GM18502 (cell line): ENCODE measurements around the gene CHRM5.
A peak's percentile ranks its signal among the peaks of the same experiment; 100 is the strongest.
"Not testable (repeated sequence)": the region's sequence is repeated elsewhere in the genome, so short reads cannot be mapped to it uniquely, and the experiment has no call there.

Experiments
- ATAC-seq: cut with Tn5 transposase; IDR thresholded peaks from one replicate; pipeline ENCODE4 v1.9.1; 2021; ENCODE audit warnings: mild to moderate bottlenecking; ENCODE audit not compliant: unreplicated experiment, poor library complexity

CHRM5 gene

DNA sequence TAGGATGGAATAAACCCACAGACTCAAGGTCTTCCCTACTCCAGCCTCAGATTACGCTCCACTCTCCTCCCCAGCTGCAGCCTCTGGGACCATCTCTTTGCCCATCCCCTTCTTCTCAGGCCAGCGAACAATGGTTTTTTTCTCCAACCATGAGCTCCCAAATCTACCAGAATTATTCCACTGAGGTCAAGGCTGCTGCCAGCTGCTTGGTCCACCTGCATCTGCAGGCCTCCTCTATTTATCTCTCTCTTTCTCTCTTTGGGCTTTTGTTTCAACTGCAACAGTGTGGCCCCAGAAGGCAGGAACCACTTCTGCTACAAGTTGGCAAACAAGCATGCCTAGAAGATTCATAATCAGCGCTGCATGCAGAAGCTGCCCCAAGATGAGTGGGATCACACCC is 19.1 kb downstream of the CHRM5 start:
- no peak for ATAC-seq

DNA sequence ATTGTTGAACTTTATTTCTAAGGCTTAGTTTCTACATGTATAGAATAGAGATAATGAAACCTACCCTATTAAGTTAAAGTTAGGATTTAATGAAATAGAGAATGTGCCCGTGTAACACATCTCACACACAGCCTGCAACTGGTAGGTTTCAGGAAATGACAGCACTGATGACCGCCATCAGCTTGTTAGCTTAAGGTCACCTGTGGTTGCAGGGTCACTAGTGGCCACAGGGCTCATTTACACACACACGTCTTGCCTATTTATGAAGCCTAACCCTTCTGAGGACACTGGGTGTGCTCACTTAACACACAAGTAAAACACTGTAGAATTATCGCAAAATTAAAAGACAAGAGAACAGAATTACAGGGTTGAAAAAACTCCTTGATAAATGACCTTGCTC is 20.1 kb downstream of the CHRM5 start:
- no peak for ATAC-seq

DNA sequence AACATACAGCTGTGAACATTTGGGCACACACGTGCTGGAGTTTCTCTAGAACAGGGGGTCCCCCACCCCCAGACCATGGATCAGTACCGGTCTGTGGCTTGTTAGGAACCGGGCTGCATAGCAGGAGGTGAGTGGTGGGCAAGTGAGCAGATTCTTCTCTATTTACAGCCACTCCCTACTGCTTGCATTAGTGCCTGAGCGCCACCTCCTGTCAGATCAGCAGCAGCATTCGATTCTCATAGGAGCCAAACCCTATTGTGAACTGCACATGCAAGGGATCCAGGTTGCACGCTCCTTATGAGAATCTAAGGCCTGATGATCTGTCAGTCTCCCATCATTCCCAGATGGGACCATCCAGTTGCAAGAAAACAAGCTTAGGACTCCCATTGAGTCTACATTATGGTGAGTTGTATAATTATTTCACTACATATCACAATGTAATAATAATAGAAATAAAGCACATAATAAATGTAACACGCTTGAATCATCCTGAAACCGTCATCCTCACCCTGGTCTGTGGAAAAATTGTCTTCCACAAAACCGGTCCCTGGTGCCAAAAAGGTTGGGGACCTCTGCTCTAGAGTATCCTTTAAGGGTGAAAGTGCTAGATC is 25.8 kb downstream of the CHRM5 start:
- ATAC-seq: no peak

DNA sequence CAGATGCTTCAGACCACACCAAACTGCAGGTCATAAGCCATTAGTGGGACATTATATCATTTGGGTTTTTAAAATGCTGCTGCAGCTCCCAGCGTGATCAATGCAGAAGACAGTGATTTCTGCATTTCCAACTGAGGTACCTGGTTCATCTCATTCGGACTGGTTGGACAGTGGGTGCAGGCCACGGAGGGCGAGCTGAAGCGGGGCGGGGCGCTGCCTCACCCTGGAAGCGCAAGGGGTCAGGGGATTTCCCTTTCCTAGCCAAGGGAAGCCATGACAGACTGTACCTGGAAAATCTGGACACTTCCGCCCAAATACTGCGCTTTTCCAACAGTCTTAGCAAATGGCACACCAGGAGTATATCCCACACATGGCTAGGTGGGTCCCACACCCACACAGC is 27.4 kb downstream of the CHRM5 start:
- not testable (repeated sequence) for ATAC-seq

DNA sequence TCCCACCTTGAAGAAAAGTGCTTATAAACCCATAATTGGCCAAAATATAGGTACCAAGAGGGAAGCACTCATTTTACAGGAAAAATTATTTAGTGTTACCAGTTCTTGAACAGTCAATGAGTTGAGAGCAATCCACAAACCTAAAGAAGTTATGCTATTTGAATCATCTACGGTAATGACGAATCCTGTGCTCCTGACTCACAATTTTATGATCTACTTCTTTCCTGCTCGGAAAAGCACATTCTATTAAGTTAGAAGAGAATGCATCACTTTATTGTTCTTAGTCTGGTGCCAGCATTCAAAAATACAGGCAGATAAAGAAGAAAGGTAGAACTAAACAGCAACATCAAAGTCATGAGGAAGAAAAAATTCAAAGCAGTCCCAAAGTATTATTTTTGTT is 33.2 kb downstream of the CHRM5 start:
- ATAC-seq: no peak

DNA sequence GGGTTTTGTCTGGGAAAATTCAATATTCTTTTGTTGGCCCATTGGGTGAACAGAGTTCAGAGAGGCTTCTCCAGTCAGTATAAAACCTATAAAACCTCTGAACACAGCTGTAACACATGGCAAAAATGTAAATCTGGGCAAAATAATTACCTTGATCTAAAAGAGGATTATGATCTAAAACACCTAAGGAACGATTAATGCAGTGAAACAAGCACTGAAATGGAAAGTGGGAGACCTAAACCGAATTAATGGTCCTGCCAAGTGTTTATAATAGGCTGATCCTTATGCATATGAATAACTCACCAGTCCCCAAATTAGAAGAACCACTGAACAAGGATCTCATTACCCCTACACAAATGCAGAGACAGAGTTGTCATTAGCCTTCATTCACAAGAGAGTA is 38.1 kb downstream of the CHRM5 start:
- ATAC-seq: no peak

DNA sequence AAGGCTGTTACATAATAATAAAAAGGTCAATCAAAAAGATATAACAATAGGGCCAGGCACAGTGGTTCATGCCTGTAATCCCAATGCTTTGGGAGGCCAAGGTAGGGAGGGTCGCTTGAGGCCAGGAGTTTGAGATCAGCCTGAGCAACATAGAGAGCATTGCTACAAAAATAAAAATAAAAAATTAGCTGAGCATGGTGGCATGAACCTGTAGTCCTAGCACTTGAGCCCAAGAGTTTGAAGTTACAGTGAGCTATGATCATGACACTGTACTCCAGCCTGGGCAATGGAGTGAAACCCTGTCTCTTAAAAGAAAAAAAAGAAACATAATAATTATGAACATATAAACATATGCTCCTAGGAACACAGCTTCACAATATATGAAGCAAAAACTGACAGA is 41.4 kb downstream of the CHRM5 start:
- no peak for ATAC-seq

DNA sequence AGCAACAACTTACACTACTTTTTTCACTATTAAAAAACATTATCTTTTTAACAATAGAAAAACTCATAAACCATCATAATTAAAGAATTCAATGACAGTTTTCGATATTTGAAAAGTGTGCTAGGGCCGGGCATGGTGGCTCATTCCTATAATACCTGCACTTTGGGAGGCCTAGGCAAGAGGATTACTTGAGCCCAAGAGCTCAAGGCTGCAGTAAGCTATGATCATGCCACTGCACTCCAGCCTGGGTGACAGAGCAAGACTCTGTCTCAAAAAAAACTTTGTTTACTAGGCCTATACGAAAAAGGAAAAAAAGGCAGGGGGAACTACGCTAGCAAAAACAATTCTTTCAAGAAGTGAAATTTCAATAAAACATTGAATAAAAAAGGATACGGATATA is 42.6 kb downstream of the CHRM5 start:
- no peak for ATAC-seq

DNA sequence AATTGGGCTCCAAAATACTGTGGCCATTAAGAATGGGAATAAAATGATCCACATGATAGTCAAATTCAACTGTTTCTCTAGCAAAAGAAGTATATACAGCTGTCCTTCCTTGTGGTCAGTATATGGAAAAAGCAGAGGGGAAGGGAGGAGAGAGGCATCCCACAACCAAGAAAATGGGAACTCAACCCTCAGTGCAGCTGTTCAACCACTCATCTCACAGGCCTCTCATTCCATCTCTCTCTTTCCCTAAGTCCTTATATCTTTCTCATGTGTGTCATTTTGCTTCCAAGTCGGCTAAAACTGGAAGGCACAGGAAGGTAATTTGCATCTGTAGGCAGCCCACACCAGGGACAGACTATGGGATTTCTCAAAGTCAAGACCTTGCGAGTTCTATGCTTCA is 43.2 kb downstream of the CHRM5 start:
- no peak for ATAC-seq

DNA sequence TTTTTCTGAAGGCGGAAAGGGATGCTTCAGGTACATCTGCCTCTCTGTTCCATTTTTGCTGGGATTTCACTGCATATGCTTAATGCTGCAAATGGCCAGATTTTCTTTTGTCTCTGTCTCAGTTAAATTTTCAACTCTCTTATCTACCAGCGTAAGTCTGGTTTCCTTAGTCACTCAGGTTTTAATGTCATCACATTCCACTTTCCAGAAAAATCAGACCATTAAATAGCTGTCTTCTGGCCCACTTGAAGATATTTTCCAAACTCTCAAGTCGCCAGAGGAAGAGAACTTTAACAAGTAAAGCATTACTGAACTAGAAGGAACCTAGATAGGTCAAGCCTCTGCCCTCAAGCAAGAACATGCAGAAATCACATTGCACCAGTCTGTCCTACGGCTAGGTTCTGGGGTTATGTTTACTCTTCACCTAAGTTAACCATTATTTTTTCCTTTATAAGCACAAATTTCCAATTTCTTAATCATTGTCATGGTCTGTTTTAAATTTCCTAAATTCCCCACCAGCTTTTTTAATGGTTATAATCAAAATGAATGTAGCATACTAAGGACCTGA is 44.2 kb downstream of the CHRM5 start:
- ATAC-seq: no peak

DNA sequence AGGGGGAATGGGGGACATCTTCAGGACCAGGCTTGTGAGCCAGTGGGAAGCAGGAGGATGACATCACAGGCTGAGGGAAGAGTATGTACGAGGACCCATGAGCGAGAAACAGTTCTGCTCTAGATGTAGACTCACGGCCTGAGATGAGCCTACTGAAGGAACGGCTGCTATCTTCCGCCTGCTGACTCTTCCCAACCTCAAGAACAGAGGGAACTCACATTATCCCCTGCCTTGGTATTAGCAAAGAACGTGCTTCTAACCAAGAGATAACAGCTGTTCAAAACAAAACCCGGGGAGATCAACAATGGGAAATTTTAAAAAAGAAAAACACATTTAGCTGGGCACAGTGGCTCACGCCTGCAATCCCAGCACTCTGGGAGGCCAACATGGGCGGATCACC is 45.4 kb downstream of the CHRM5 start:
- ATAC-seq: no peak

DNA sequence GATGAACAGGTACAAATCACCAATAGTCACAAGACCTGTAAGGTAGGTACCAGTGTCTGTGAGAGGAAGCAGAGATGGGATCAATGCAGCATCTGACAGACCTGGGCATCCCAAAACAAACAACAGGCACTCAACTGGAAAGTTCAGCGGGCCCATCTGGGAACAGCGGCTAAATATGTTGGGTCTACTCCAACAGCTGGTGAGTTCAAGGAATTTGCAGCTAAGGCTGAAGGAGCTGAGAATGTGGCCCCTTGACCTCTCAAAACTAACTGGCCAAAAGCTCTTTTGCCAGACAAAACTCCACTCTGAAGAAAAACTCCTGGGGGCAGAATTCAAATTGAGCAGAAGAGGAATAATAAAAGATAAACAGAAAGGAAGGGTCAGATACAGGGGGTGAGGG is 46.3 kb downstream of the CHRM5 start:
- no peak for ATAC-seq

DNA sequence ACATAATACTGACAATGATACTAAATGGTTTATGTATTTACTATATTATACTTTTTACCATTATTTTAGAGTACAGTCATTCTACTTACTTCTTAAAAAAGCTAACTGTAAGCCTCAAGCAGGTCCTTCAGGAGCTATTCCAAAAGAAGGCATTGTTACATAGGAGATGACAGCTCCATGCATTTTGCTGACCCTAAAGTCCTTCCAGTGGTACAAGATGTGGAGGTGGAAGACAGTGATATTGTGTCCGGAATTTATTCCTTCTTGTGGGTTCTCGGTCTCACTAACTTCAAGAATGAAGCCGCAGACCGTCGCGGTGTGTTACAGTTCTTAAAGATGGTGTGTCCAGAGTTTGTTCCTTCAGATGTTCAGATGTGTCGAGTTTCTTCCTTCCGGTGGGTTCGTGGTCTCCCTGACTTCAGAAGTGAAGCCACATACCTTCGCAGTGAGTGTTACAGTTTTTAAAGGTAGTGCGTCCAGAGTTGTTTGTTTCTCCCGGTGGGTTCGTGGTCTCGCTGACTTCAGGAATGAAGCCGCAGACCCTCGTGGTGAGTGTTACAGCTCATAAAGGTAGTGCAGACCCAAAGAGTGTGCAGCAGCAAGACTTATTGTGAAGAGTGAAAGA is 49.8 kb downstream of the CHRM5 start:
- ATAC-seq: no peak

DNA sequence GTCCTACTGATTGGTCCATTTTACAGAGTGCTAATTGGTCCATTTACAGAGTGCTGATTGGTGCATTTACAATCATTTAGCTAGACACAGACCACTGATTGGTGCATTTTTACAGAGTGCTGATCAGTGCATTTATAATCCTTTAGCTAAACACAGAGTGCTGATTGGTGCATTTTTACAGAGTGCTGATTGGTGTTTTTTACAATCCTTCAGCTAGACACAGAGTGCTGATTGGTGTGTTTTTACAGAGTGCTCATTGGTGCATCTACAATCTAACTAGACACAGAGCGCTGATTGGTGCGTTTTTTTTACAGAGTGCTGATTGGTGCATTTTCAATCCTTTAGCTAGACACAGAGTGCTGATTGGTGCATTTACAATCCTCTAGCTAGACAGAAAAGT is 50.4 kb downstream of the CHRM5 start:
- not testable (repeated sequence) for ATAC-seq

DNA sequence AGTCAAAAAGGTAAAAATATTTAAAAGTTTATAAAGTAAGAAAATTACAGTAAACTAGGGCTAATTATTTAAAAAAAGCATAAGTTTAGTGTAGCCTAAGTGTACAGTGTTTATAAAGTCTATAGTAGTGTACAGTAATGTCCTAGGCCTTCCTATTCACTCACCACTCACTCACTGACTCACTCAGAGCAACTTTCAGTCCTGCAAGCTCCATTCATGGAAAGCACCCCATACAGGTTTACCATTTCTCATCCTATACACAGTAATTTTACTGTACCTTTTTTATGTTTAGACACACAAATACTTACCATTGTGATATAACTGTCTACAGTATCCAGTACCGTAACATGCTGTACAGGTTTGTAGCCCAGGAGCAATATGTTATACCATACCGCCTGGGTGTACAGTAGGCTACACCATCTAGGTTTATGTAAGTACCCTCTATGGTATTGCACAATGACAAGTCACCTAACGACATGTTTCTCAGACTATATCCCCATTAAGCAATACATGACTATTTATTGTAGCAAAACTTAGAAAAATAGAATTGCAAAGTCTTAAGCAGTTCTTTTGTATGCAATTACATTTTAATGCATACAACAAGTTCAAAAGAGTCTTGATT is 51.2 kb downstream of the CHRM5 start:
- ATAC-seq: no peak

DNA sequence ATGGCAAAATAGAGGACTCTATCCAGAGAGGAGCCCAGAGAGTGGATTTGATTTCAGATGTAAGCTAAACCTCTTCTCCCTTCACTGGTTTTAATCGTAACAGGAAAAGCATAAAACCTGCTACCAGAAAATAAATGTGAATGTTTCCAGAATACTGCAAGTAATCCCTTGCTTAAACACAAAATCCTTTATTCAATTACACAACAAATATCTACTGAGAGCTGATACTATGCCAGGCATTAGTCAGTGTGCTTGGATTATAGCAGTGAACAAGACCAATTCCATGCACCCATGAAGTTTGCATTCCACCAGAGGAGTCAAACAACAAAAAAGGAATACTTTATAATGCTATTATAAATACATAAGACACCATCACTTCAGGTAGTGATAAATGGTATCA is 55.6 kb downstream of the CHRM5 start:
- no peak for ATAC-seq

DNA sequence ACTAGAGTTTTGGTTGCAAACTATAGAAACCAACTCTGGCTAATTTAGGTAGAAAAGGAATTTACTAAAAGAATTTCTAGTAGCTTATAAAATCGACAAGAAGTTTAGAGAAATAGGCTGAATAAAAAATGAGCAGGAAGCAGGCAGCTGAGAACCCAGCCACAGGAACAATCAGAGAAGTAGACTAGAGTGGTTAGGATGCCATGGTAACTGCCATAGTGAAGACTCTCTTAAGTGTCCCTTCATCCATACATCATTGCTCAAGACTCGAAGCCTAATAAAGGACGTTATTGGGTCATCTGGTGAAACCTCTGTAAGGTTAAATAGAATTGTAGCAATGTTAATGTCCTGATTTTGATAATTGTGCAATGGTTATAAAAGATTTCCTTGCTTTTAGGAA is 57.0 kb downstream of the CHRM5 start:
- ATAC-seq: no peak

DNA sequence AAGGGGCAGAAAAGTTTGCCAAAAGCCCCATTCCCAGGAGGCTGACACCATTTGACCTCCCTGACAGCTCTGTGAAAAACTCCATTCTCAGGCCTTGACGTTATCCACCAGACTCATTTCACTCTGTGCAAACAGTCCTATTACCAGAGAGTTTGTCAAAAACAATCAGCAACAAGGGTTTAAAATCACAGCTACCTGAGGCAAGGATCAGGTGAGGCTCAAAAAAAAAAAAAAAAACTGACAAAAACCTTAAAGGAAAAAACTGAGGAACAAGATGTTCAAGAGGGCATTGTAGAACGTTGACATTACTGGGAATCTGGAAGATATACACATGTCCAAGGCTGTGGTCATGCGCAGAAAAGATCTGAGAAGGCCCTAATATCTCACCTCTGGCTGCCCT is 59.3 kb downstream of the CHRM5 start:
- ATAC-seq: no peak

DNA sequence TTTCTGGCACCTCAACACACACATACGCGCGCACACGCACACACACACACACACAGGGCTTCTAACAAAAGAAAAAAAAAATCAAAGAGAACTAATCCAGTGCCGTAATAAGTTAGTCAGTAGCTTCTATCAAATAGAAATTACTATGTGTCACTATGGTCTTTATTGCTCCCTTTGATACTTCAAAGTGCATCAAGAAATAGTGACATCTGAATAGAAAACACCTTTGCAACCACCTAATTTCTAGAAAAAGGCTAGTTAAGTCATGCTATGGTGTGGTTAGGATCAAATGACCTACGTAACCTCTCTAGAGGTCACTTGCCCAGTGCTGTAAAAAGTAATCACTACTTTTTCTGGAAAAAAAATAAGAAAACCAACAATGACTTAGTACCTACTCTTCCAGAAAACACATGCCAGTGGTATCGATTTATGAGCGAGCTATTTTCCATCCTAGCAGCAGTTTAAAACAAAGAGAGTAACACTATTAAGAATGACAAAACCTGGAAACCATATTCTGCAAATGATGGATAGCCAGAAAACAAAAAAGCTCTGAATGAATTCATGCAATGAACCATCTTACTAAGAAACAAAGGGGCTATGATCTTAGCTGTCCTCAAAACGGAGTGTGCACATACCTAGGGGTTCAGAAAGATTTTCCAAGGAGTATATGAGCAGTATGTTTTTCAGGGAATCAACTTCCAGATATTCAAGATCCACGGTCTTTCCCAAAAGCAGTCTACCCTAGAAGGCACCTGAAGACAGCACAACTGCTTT is 63.9 kb downstream of the CHRM5 start:
- ATAC-seq: no peak

DNA sequence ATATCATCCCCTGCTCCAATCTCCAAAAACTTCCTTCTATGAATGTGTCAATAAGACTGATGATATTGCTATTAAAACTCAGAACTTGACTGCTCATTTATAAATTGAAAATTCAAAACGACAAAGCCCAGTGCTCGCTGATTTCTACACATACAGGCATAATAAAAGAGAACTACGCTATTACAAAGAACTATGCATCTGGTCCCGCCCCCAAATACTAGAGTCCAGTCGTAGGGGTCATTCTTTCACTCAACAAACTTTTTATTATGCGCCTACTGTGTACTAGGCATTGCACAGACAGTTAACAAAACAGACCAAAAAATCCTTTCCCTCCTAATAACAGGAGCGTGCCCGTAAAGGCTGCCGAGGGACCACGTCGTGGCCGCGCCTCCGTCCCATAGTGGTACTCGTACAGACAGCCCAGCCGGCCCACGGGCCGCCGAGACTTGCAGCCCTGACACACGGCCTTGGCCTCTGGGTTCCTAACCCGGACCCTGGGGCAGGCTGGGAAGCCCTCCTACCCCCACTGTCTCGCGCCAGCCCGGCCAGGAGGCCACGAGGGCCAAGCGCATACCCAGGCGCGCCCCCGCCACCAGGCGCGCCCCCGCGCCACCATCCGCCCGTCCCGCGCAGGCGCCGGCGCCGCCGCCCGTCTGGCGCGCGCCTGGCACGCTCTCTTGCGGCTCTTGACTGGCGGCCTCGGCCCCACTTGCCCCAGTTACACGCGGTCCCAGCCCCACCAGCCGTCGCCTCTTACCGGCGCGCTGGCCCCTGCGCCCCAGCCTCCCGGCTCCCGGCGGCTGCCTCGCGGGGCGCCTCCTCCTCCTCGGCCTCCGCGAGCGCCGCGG is 70.0 kb downstream of the CHRM5 start:
- ATAC-seq: peak; percentile 75
